ENCODE measurements around the gene PPFIBP2.

- TF ChIP-seq EZH2 (IDR thresholded peaks at IDR 0.05) (no peak), CTCF (IDR thresholded peaks at IDR 0.05) (no peak), EZH2phosphoT487 (IDR thresholded peaks at IDR 0.05) (no peak)
Observed at GRCh38 chr11:7516475-7516874, 2.7 kb downstream of the PPFIBP2 start.

Data from neural progenitor cell (in vitro differentiated cells).